Stimulated activated CD4-positive, alpha-beta T cell treated with anti-CD3 and anti-CD28 coated beads, Interleukin-12 subunit alpha, Interleukin-12 subunit beta, amount 100 ng/mL, for 4 hours (primary cell): ENCODE data around the gene RNF220.

Experiments used
- DNase-seq: peaks from one replicate; pipeline ENCODE4 v3.0.0-alpha.2; 2020

The RNF220 gene

DNA sequence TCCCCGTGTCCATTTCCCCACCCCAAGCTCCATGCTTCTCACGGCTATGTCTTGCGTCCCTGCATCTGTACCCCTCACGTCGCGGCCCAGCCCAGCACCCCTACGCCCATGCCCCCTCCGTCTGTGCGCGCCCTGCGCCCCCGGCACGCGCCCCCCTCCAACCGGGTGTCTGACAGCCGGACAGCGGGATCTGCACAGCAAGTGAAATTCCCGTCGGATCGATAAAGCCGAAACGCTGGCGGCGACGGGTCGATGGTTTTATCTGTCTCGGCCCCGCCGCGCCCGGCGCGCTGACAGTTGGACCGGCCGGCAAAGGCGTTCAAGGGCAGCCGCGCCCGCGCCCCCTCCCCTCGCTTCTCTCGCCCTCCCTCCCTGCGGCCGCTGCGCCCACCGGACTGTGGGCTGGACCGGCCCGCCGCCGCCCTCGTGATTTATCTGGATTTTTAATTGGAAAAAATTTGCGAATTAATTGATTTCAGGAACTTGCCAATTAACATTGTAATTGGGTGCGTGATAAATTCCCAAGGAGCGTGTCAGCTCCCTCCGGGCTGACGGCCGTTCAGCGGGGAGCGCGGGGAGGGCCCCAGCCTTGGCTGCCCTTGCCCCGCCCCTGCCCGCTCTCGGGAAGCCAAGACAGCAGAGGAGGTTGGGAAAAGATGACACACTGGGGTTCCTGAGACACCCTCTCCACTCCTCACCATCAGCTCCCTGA, 212.1 kb downstream of the RNF220 start:
- DNase-seq = no peak

DNA sequence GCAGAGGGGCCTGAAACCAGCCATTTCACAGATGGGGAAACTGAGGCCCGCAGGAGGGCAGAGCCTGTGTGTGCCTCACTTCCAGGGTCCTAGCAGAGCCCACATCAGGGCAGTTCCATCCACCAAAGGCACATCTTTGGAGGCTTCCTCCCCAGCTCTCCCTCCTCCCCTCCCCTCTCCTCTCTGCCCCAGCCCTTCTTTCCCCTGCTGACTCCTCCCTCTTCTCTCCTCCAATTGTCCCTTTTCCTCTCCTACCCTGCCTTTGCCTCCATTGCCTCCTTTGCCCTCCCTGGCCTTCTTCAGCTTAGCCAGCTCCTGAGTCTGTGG, 212.6 kb downstream of the RNF220 start:
- DNase-seq = no peak

DNA sequence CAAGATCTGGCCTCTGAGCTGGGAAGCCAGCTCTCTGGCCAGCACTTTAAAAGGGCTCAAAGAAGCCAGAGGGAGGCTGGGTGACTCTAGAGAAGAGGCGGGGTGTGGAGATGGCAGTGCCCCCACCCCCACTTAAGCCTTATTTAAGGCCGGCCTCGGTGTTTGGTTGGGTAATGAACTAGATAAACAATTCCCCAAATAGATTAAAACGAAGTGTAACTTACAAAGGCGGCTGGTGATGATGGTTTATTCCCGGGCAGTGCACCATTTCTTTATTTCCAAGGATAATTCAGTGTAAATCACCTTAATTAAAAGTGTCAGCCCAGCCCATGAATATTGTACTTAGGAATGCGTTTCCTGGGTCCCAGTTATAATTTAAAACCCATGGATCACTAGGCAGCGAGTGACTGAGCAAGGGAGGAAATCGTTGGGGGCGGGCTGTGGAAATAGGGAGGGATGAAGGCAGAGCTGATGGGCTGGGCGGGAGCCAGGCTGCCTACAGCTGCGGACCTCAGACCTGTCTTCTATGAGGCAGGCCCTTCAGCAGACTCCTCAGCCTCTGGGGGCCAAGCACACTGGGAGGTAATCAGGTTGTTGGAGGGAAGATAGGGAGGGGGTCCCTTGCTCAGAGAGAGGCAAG, 214.3 kb downstream of the RNF220 start:
- no peak for DNase-seq

DNA sequence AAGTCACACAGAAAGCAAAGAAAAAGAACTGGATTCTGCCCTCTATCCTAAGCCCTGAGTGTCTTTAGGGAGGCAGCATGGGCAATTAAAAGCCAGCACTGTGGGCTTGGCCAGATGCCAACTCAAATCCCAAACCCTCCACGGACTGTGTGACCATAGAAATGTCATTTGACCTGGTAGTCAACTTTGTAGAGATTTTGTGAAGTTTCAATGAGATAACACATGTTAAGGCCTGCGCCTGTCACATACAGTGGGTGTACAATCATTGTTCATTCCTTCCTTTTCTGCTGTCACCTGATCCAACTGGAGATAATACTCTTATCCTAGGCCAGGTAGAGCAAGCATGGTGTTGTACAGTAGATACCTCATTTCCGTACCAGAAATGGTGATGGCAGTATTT, 215.0 kb downstream of the RNF220 start:
- no peak for DNase-seq

DNA sequence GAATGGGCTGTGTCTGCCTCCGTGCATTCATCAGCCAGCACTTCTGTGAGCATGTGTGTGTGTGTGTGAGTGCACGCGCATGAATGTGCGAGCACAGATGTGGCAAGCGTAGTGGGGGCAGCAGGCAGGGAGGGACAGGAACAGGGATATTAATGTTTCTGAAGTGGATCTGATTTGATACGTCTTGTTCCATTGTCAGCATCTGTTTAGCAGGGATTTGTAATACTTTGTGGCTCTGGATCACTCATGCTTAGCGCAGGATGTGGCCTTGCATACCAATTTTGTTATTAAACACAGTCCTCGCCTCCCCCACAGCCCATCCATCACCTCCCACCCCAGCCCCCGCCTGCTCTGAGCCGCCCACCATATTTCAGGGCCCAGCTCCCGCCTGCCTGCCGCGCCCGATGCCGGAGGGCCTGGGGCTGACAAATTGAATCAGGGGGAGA, 216.8 kb downstream of the RNF220 start:
- DNase-seq = no peak

DNA sequence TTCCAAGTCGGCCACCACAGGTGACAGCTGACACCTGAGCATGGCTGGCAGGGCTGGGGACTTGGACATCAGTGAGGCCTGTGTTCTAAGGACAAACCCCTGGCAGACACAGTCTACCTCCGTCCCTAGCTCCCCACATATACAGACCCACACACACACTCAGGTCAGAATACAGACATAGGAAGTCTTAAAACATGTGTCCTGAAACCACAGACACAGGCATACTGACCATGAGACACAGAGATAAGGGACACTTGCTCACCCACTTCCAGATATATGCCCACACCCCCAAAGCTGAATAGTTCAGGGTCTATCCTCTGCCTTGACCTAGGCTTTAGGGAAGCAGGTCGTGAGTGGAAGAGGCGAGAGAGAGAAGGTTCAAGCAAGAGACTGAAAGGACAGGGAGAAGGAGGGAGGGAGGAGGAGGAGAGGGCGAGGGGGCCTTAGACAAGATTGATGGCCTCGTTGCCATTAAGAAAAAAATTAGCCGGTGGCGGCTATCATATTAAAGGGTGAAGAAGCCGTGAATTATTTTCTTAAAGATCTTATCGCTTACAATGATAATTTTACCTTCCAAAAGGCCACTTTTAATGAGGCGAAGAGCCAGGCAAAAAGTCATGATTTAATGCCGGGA, 219.3 kb downstream of the RNF220 start:
- DNase-seq = no peak

DNA sequence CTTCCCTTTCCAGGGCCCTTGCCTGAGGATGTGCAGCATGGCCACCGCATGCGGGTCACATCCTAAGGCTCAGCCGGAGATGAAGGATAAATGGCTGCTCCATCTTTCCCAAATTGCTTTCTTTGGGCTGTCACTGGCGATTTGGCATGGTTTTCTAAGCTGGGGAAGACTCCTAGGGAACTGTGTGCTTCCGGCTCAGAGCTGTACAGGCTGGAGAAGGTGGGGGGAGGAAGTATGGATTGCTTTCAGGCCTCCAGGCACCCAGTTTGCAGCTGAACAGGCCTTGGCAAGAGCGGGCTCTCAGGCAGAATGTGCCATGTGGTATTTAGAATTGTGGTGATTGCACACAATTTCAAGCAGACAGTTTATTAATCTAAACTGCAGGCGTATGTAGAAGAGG, 220.3 kb downstream of the RNF220 start:
- no peak for DNase-seq

DNA sequence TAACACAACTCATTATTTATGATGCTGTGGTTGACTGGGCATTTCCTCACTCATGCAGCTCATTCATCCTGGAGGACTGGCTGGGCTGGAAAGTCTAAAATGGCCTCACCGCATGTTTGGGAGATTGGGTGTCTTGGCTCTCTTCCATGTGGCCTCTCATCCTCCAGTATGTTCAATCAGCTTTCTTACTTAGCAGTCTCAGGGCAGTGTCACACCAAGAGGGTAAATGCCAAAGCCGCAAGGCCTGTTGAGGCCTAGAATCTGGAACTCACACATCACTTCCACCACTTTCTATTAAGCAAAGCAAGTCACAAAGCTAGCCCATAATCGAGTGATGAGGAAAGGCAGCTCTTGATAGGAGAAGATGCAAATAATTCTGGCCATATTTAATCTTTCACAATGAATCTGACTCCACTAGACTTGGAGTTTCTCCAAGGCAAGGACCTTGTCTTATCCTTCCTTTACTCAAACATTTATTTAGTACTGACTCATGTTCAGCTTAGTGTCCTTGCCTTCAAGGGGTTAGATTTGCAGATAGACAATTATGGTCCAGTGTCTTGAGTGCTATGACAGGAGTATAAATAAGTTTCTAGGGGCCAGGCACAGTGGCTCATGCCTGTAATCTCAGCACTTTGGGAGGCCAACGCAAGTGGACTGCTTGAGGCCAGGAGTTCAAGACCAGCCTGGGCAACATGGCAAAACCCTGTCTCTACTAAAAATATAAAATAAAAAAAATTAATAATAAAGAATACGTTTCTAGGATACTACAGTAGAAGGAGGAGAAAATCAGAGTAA, 224.1 kb downstream of the RNF220 start:
- no peak for DNase-seq

DNA sequence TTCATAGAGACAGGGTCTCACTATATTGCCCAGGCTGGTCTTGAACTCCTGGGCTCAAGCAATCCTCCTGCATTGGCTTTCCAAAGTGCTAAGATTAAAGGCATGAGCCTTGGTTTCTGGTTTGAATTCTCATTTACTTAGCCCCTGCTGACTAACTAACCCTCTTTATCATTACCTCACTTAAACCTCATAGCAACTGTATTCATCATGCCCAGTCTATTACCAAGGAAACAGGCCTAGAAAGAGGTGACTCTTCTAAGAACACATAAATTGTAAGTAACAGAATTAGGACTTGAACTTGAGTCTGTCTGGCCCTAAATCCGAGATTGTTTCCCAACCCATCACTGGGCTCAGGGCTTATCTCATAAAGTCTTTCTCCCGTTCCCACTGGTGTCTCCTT, 225.1 kb downstream of the RNF220 start:
- DNase-seq = no peak

DNA sequence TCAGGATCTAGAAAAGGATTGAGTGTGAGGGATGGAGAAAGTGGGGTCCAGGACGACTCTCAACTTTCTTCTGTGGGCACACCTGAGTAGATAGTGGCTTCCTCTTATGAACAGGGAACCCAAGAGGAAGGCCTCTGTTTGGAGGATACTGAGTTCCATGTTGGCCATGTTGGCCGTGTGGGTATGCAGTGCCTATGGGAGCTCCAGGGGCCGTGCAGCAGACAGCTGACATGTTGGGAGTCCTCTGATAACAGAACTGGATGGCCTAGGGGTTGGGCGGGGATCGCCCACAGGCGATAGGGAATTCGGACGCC, 226.2 kb downstream of the RNF220 start:
- no peak for DNase-seq

DNA sequence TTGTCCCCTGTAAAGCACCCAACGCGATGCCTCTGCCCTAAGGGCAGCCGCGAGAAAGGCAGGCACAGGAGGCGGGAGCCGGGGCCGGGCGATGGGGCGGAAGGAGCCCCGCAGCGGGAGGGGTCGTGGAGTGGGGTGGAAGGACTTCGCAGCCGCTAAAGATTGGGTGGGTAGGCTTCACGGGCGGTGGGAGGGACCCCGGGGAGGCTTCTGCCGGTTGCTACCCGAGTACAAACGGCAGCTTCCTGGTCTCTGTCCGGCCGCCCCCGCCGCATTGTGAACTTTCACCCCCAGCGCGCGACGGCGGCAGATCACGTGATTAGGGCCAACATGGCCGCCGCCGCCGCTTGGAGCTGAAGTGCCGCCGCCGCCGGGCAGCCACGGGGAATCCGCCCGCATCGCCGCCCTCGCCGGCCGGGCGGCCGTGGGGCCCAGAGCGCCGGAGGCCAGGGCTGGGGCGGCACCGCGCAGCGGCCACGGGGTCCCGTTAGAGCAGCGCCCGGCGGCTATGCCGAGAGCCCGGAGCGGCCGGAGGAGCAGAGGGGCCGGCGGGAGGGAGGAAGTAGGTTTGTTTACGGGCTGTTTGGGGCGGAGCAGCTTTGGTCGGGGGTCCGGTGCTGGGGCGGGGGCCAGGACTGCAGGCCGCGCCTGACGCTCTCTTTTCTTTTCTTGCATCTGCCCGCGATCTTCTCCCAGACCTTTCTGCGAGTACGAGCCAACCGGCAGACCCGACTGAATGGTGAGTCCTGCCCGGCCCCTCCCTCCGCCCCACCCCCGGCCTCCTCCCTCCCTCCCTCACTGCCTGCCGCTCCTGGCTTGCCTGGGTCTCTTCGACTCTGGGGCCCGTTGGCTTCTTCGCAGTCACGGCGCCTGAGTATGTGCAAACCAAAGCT, 226.8 kb downstream of the RNF220 start:
- DNase-seq = peak; percentile 90

DNA sequence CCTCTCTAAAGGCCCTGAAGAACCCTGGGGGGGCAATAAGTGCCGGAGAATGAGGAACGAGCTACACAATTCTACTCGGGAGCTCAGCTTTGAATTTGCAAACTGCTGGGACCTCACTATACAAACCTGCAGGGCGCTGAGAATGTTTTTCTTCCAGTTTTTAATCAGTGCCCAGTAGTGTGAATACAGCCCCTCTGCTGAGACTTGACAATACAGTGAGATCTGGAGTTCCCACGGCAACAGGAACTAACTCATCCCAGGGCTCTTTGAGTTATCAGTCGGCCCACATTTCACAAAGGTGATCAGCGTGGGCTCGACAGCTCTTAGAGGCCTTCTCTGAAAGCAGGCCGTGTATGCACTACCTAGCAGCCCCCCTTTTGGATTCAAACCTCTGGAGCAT, 227.5 kb downstream of the RNF220 start:
- no peak for DNase-seq

DNA sequence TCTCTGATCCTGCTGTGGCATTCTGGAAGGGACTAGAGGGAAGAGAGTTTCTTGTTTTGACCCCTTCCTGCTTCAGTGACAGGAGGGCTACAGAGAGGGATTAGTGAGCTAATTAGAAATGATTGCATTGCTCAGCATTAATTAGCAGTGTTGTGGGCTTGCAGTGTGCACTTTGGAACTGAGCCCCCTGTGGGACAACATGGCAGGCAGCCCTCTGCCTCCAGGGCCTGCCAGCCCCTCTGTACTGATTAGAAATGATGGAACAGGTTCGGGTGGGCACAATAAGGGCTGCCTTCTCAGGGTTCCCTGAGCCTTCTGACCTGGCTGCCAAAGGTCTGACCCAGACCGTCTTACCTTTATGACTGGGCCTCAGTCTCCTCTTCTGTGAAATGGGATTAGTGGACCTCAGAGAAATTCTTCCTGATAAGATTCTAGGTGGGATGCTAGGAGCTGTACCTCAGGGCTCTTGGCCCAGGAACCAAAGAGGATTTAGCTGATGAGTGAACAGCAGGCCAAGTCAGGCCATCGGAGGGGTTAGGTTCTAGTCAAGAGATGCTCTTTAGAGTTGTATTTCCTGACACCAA, 229.6 kb downstream of the RNF220 start:
- DNase-seq = no peak

DNA sequence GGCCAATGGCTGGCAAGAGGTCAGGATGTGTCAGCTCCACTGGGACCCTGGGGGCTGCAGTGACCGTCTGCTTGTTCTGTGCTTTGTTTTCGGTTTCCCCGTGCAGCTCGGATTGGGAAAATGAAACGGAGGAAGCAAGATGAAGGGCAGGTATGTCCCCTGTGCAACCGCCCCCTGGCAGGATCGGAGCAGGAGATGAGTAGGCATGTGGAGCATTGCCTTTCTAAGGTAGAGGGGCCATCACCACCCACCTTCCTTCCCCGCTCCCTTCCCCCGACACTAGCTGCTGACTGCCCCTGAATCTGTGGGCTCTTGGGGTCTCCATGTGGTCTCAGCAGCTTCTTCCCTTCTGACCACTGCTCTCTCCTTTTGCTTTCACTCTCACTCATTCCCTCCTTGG, 230.4 kb downstream of the RNF220 start:
- DNase-seq = no peak

DNA sequence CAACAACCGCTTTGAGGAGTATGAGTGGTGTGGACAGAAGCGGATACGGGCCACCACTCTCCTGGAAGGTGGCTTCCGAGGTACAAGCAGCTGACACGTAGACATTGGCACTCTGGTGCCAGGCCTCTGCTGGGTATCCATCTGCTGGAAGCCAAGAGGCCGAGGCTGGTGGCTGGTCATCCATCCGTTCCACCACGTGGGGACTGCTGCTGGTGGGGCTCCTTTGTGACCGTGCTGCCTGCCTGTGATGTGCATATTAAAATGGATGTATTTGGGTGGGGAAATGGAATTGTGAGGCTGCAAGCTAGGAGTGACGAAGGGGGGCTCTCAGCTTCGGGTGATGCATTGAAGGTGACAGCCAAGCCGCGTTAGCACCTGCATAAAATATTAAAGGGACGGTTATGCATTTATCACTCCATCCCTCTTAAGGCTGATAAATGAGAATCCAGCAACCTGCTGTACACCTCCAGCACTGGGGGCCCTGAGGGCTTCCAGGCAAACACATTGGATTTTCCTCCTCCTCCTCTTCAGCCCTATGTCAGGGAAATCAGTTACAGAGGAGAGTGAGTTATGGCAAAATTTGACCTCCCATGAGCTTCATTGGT, 231.1 kb downstream of the RNF220 start:
- no peak for DNase-seq

DNA sequence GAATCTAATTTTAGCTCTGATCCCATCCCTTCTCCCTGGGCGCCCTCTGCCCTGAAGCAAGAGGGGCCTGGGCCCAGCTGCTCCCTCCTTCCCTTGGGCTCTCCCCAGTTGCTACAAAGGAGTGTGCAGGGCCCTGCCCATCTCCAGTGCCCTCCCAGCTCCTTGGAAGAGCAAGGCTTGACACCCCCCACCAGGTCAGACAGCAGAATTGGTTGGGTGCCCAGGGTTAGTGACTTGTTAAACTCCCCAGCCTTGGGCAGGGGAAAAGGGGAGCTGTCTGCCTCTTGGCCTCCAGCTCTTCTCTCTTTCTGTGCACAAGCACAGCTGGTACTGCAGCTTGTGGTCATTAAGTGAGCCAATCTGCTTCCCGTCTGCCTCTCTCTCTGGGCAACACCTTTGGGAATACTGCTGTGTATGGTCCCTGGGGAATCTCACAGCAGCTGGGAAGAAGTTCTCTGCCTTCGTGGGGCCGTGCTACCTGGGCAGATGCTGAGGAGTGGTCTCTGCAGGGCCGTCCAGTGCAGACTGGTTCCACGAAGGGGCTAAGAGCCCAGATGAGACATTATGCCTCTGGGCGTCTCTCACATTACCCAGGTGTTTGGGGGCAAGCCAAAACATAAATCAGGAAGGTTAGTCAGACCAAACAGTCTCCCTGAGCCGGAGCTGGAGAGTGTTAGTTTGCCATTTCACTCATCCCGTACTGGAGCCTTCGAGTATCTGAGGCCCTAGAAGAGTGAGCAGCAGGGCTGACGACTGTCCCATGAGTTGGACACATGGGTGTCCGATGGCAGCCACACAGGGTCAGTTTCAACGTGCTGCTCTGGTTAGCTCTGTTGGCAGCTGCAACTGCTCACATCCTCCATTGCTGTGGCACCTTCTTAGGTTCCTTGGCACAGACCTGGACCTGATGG, 231.9 kb downstream of the RNF220 start:
- no peak for DNase-seq

DNA sequence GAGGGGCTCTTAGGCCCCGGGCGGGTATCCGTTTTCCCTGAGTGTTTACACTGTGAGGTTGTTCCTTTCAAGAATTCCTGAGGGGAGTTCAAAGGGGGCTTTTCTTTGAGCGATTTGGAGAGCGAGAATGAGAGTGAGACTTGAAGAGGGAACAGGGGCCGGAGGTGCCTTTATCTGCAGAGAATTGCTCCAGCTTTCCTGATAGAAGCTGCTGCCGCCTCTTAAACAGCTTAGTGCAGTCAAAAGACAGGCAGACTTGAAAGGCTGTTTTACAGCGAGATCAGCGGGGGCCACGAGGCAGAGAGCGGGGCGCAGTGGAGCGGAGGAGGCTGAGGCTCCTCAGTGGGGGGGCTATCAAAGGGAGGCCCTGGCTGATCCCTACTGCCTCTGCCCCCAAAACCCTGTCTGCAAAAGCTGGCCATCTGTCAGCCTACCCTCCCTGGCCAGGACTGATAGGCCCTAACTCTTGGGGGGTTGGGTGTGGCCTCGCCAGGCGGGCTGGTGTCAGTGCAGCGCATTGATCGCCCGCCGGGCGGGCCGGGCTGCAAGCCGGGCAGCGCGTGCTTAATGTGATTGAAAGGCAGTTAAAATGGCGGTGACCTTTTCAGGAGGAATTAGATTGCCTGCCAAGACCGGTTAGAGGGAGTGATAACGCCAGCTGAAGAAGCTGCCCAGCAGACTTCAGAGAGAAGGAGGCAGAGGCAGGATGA, 232.8 kb downstream of the RNF220 start:
- no peak for DNase-seq

DNA sequence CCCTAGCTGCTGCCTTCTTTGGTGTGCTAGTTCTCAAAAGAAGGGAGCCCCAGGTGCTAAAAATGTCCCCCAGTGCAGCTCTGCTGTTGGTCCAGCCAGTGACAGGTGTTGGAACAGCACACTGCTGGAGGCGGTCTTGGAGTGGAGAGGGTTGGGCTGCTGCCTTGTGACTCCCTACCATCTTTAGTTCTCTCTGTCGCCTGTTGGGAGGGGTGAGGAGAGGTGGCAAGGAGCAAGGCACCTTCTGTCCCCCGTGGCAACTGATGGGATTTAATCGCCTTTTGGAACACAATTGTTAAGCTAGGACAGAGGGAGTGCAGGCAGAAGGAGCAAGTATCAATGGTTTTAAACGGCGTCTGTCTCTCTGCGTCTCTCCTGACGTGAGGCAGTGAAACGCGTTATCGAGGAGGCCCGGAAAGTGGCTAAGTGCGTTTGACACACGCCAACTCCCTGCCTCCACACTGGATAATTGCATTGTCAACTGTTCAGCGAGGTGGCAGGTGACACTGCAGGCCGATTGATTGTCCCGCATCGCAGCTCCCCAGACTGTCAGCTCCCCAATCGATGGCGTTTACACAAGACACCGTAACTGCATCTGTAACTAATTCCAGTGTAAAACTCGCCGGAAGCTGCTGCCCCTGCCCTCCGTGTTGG, 235.3 kb downstream of the RNF220 start:
- no peak for DNase-seq
